ENCODE data around the gene FEM1C. TPM values are rescaled to one million over a fixed set of nuclear protein-coding genes. Genes with fewer than 3 reads are reported as not detected.

FEM1C gene
- polyA plus RNA-seq, 1 experiment, result 4.5 TPM

GRCh38 chr5:115489733-115490132 lies 54.8 kb downstream of the FEM1C start:
- no peak for TF ChIP-seq CTCF (IDR thresholded peaks at IDR 0.05; ENCODE audit: insufficient read depth, low read depth, low read length)
- DNase-seq (ENCODE audit: low read depth), result no peak
- ChIA-PET CTCF (no interaction called here), POLR2A (no interaction called here)
- Histone ChIP-seq H3K27me3 (ENCODE audit: control insufficient read depth, insufficient read depth, low read length) (no peaks in the 10 kb centered on the region), H3K4me3 (ENCODE audit: low read depth, low read length) (no peak overlapping the region), H3K36me3 (ENCODE audit: control insufficient read depth, insufficient read depth, low read length) (no peaks in the 10 kb centered on the region)

GRCh38 chr5:115487756-115488155 lies 56.8 kb downstream of the FEM1C start:
- ChIA-PET CTCF (no interaction called here), POLR2A (no interaction called here)

DNA sequence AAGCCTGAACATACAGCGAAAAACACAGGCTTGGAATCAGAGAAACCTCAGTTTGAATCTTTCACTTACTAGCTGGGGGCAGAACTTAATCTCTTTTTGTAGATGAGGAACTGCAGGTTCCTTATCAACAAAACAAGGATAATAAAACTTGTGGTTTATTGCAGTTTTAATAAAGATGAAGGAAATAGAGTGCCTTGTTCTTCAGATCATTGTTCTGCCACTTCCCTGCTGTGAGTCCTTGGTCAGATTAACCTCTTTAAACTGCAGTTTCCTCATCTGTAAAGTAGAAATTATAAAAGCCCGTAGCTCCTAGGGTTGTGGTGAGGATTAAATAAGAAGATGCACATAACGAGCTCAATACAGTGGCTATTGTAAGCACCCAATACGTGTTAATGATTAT lies 57.4 kb downstream of the FEM1C start:
- no peaks in the 10 kb centered on the region for H3K27me3 ChIP-seq (ENCODE audit: control insufficient read depth, insufficient read depth, low read length)
- ChIA-PET CTCF (no interaction called here), POLR2A (no interaction called here)
- H3K4me3 ChIP-seq (ENCODE audit: low read depth, low read length), result no peak overlapping the region
- DNase-seq (ENCODE audit: low read depth), result no peak
- H3K36me3 ChIP-seq (ENCODE audit: control insufficient read depth, insufficient read depth, low read length), result no peaks in the 10 kb centered on the region
- TF ChIP-seq CTCF (IDR thresholded peaks at IDR 0.05; ENCODE audit: insufficient read depth, low read depth, low read length), result no peak

More at GRCh38 chr5:115487756-115488155, 56.8 kb downstream of the FEM1C start:
- H3K4me3 ChIP-seq (ENCODE audit: low read depth, low read length), result no peak overlapping the region
- H3K36me3 ChIP-seq (ENCODE audit: control insufficient read depth, insufficient read depth, low read length), result no peaks in the 10 kb centered on the region
- no peak for DNase-seq (ENCODE audit: low read depth)
- TF ChIP-seq CTCF (IDR thresholded peaks at IDR 0.05; ENCODE audit: insufficient read depth, low read depth, low read length), result no peak
- no peaks in the 10 kb centered on the region for H3K27me3 ChIP-seq (ENCODE audit: control insufficient read depth, insufficient read depth, low read length)

DNA sequence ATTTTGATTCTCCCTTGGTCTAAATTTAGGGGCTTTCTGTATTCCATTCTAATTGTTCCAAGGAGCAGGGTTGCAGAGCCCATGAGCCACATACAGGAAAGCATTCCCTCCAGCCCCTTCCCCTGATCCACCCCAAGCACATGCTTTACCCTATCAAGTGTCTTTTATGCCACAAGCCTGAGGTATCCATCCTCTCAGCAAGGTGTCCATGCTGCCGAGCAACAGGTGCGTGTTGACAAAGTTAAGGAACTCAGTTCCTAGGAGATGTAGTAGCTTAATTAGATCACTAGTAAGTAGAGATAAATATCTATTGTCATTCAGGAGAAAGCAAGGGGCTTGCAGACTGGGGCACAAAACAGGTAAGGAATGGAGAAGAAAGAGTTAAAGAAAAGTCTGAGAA lies 57.8 kb downstream of the FEM1C start:
- ChIA-PET CTCF (no interaction called here), POLR2A (no interaction called here)
- DNase-seq (ENCODE audit: low read depth), result no peak
- TF ChIP-seq CTCF (IDR thresholded peaks at IDR 0.05; ENCODE audit: insufficient read depth, low read depth, low read length), result no peak
- no peaks in the 10 kb centered on the region for H3K36me3 ChIP-seq (ENCODE audit: control insufficient read depth, insufficient read depth, low read length)
- no peak overlapping the region for H3K4me3 ChIP-seq (ENCODE audit: low read depth, low read length)
- no peaks in the 10 kb centered on the region for H3K27me3 ChIP-seq (ENCODE audit: control insufficient read depth, insufficient read depth, low read length)

DNA sequence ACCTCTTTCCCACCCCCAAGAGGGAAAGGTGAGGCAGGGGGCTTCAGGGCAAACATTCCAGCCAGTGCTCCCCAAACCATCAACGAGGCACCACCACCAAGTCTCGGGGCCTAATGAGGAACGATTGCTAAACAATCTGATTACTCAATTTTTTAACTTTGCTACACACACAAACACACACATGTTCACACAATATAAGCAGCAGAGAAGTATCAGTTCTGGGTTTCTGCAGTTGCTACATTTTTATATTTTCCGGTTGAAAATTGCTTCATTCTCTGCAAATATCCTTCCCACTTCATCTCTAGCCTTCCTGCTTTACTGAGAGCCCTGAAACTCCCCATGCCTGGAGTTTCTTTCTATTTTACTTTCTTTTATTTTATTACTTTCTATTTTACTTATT lies 60.2 kb downstream of the FEM1C start:
- TF ChIP-seq CTCF (IDR thresholded peaks at IDR 0.05; ENCODE audit: insufficient read depth, low read depth, low read length), result no peak
- ChIA-PET CTCF (no interaction called here), POLR2A (no interaction called here)
- Histone ChIP-seq H3K4me3 (ENCODE audit: low read depth, low read length) (no peak overlapping the region), H3K36me3 (ENCODE audit: control insufficient read depth, insufficient read depth, low read length) (no peaks in the 10 kb centered on the region), H3K27me3 (ENCODE audit: control insufficient read depth, insufficient read depth, low read length) (no peaks in the 10 kb centered on the region; the same call in 1 of the 2 replicates)
- no peak for DNase-seq (ENCODE audit: low read depth)
